ENCODE results near the gene SHROOM3.
A peak's percentile ranks its signal among the peaks of the same experiment; 100 is the strongest.

Gene SHROOM3

GRCh38 chr4:76494243-76494642 is 59.2 kb downstream of the SHROOM3 start:
- no peak for DNase-seq (ENCODE audit: low spot score)

GRCh38 chr4:76494871-76495590 is 60.0 kb downstream of the SHROOM3 start:
- no peak for DNase-seq (ENCODE audit: low spot score)

- no peak for DNase-seq (ENCODE audit: low spot score)
Measured at GRCh38 chr4:76498550-76498949, 63.5 kb downstream of the SHROOM3 start.

GRCh38 chr4:76499461-76499860 is 64.4 kb downstream of the SHROOM3 start:
- no peak for DNase-seq (ENCODE audit: low spot score)

GRCh38 chr4:76502886-76503285 is 67.9 kb downstream of the SHROOM3 start:
- no peak for DNase-seq (ENCODE audit: low spot score)

GRCh38 chr4:76504613-76505465 is 69.8 kb downstream of the SHROOM3 start:
- peak; percentile 26 for DNase-seq (ENCODE audit: low spot score)

- DNase-seq (ENCODE audit: low spot score), result no peak
Measured at GRCh38 chr4:76511947-76512346, 76.9 kb downstream of the SHROOM3 start.

- no peak for DNase-seq (ENCODE audit: low spot score)
Measured at GRCh38 chr4:76513482-76513881, 78.5 kb downstream of the SHROOM3 start.

GRCh38 chr4:76514087-76514486 is 79.1 kb downstream of the SHROOM3 start:
- no peak for DNase-seq (ENCODE audit: low spot score)

- DNase-seq (ENCODE audit: low spot score), result no peak
Measured at GRCh38 chr4:76515975-76516843, 81.2 kb downstream of the SHROOM3 start.

- no peak for DNase-seq (ENCODE audit: low spot score)
Measured at GRCh38 chr4:76518241-76518640, 83.2 kb downstream of the SHROOM3 start.

- no peak for DNase-seq (ENCODE audit: low spot score)
Measured at GRCh38 chr4:76523593-76523992, 88.6 kb downstream of the SHROOM3 start.

- DNase-seq (ENCODE audit: low spot score), result no peak
Measured at GRCh38 chr4:76525751-76526150, 90.7 kb downstream of the SHROOM3 start.

GRCh38 chr4:76526585-76526990 is 91.6 kb downstream of the SHROOM3 start:
- no peak for DNase-seq (ENCODE audit: low spot score)

- no peak for DNase-seq (ENCODE audit: low spot score)
Measured at GRCh38 chr4:76527666-76528065, 92.6 kb downstream of the SHROOM3 start.

- DNase-seq (ENCODE audit: low spot score), result no peak
Measured at GRCh38 chr4:76531597-76531996, 96.6 kb downstream of the SHROOM3 start.

- DNase-seq (ENCODE audit: low spot score), result no peak
Measured at GRCh38 chr4:76532805-76533204, 97.8 kb downstream of the SHROOM3 start.

- DNase-seq (ENCODE audit: low spot score), result no peak
Measured at GRCh38 chr4:76533314-76533713, 98.3 kb downstream of the SHROOM3 start.

GRCh38 chr4:76535603-76536372 is 100.8 kb downstream of the SHROOM3 start:
- peak; percentile 30 for DNase-seq (ENCODE audit: low spot score)

GRCh38 chr4:76536373-76536689 is 101.3 kb downstream of the SHROOM3 start:
- DNase-seq (ENCODE audit: low spot score), result no peak

GRCh38 chr4:76538296-76538695 is 103.3 kb downstream of the SHROOM3 start:
- no peak for DNase-seq (ENCODE audit: low spot score)

- DNase-seq (ENCODE audit: low spot score), result no peak
Measured at GRCh38 chr4:76539979-76540378, 105.0 kb downstream of the SHROOM3 start.

Data from hepatic stellate cell (primary cell).